Stomach (tissue), 9 donors: ENCODE measurements around the gene VWF. TPM values are rescaled to one million over a fixed set of nuclear protein-coding genes. Genes with fewer than 3 reads are reported as not detected.

Experiments used
- DNase-seq, 2 donors: peaks; one replicate each; pipeline versions ENCODE4 v3.0.0 to v3.0.0-alpha.2; 2013 to 2019
- H3K27ac ChIP-seq, 5 donors: fragments of 200-600 bp in 4 of 5; sonication (generic) in 4 of 5; one replicate each; pipeline ENCODE4 v1.5.1; 2013 to 2019; ENCODE audit warnings: mild to moderate bottlenecking in 1 of 5, moderate library complexity in 1 of 5
- H3K27me3 ChIP-seq, 3 donors: fragments of 200-600 bp; sonication (generic); one replicate each; pipeline ENCODE4 v1.5.1; 2017 to 2019; ENCODE audit warnings: mixed run types in 1 of 3
- H3K36me3 ChIP-seq, 4 donors: fragments of 200-600 bp; sonication (generic); 1 replicate in 3 of 4; 2 replicates in 1 of 4; pipeline ENCODE4 v1.5.1; 2016 to 2019
- H3K4me1 ChIP-seq, 4 donors: fragments of 200-600 bp; sonication (generic); one replicate each; pipeline ENCODE4 v1.5.1; 2016 to 2019
- H3K4me3 ChIP-seq, 4 donors: fragments of 200-600 bp; sonication (generic) in 3 of 4; one replicate each; pipeline ENCODE4 v1.5.1; 2016 to 2019; ENCODE audit warnings: mild to moderate bottlenecking in 1 of 4
- H3K9me3 ChIP-seq, 4 donors: fragments of 200-600 bp; sonication (generic); one replicate each; pipeline ENCODE4 v1.5.1; 2016 to 2019
- CTCF ChIP-seq, 7 experiments: fragments of 450-650 bp in 4 of 7; fragments of 200-600 bp in 3 of 7; sonication (generic) in 3 of 7; IDR thresholded peaks; one replicate each; pipeline ENCODE4 v1.5.1; 2016 to 2019; ENCODE audit warnings: antibody characterized with exemption in 7 of 7, control low read depth in 2 of 7, mild to moderate bottlenecking in 1 of 7
- EP300 ChIP-seq: sonication (generic); formaldehyde crosslinking; IDR thresholded peaks from one replicate; pipeline ENCODE4 v1.6.1; 2017; ENCODE audit warnings: antibody characterized with exemption
- POLR2A ChIP-seq, 4 donors: fragments of 450-650 bp; IDR thresholded peaks; one replicate each; pipeline ENCODE4 v1.6.1; 2016; ENCODE audit warnings: antibody characterized with exemption in 4 of 4, control low read depth in 2 of 4, mild to moderate bottlenecking in 1 of 4, moderate library complexity in 1 of 4
- POLR2AphosphoS5 ChIP-seq, 3 donors: sonication (generic); formaldehyde crosslinking; IDR thresholded peaks; one replicate each; pipeline ENCODE4 v1.6.1; 2016; ENCODE audit warnings: antibody characterized with exemption in 3 of 3
- WGBS, 5 donors: extraction: QIAGEN DNeasy Blood & Tissue Kit in 3 of 5; methylation state at CpG; one replicate each; pipeline versions ENCODE4 v1.1.5 to v1.1.7; 2013 to 2018; 5-methylcytosine and 5-hydroxymethylcytosine counted together
- intact Hi-C: fragments of 100-400 bp; cut with DNase I; formaldehyde crosslinking; loops from one replicate; pipeline ENCODE4 v1.15.1; 2023; ENCODE audit warnings: low total_unique reads
- polyA plus RNA-seq, 3 donors: library from polyadenylated mRNA; stranded (reverse); fragments of 200-250 nt; gene quantifications; one replicate each; pipeline ENCODE4 v1.2.3, GENCODE V29; 2013
- total RNA-seq, 5 donors: library from RNA; depleted of rRNA; stranded (reverse); fragments of >200 nt; gene quantifications; one replicate each; pipeline versions ENCODE4 v1.1.0 to v1.2.3, GENCODE V29; 2014 to 2016
- donor health status: healthy with polysubstance abuse.
- donor health status: Bipolar disorder and iron deficiency.
- donor health status: healthy.

Gene VWF
- total and polyA plus RNA-seq, 8 donors: 3.1 to 103 (median 50.2) TPM

- intact Hi-C loops: loop anchor here (10.0 kb wide), 1 partner anchor 288 kb away; no protein-coding TSS in a partner anchor
- H3K9me3 ChIP-seq: no peaks in the 10 kb centered on the region
- WGBS, 5 donors: 47 to 54% (median 51%) methylated on average over 3 of the region's 3 CpGs
- no peaks in the 10 kb centered on the region for H3K4me1 ChIP-seq
- no peak overlapping the region for H3K27ac ChIP-seq
- peaks cover 0 to 24% (median 2%) of the 10 kb centered on the region in 3 donors for H3K27me3 ChIP-seq
- no peaks in the 10 kb centered on the region for H3K36me3 ChIP-seq
- H3K4me3 ChIP-seq: no peak overlapping the region
- no peak for DNase-seq
- TF ChIP-seq EP300: no peak
- TF ChIP-seq POLR2A (IDR thresholded peaks at IDR 0.05): no peak
- TF ChIP-seq POLR2AphosphoS5 (IDR thresholded peaks at IDR 0.05): no peak
- no peak for TF ChIP-seq CTCF (IDR thresholded peaks at IDR 0.05)
Observed at GRCh38 chr12:5996459-5996858, 128.0 kb downstream of the VWF start.

DNA sequence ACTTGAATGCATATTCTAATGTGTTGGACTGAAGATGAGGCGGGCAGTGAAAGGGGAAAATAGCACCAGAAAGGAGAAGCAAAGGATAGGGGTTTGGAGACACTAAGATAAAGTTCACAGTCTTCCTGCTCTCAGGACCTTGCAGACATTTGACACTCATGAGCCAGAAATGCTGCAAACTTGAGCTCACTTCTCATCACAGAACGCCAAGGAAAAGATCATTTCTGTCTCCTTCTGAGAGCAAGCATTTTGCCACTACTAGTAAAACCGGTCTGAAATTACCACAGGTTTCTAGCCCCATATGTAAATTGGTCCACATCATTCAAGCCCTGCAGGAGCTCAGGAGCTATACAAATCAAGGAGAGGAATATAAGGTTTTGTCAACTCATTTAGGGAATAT, 134.8 kb downstream of the VWF start:
- 82 to 89% (median 83%) methylated on average over 3 of the region's 3 CpGs for WGBS, 5 donors
- Histone ChIP-seq H3K27ac (no peak overlapping the region), H3K27me3 (no peaks in the 10 kb centered on the region), H3K9me3 (no peaks in the 10 kb centered on the region), H3K36me3 (no peaks in the 10 kb centered on the region), H3K4me3 (no peak overlapping the region), H3K4me1 (peaks cover 0 to 4% (median 0%) of the 10 kb centered on the region in 4 donors)
- DNase-seq: no peak
- intact Hi-C loops: loop anchor here (2.0 to 10.0 kb wide), 2 partner anchors 49 to 295 kb away; no protein-coding TSS in a partner anchor
- no peak for TF ChIP-seq POLR2A (IDR thresholded peaks at IDR 0.05)
- no peak for TF ChIP-seq EP300
- no peak for TF ChIP-seq POLR2AphosphoS5 (IDR thresholded peaks at IDR 0.05)
- no peak for TF ChIP-seq CTCF (IDR thresholded peaks at IDR 0.05)

- no peaks in the 10 kb centered on the region for H3K36me3 ChIP-seq
- no peak overlapping the region for H3K27ac ChIP-seq
- H3K27me3 ChIP-seq: no peaks in the 10 kb centered on the region
- H3K9me3 ChIP-seq: no peaks in the 10 kb centered on the region
- H3K4me3 ChIP-seq: no peak overlapping the region
- 2 to 5% (median 3%) methylated on average over 10 of the region's 10 CpGs for WGBS, 5 donors
- peaks cover 0 to 4% (median 0%) of the 10 kb centered on the region in 4 donors for H3K4me1 ChIP-seq
- intact Hi-C loops: loop anchor here (2.0 kb wide), 1 partner anchor 50 kb away; no protein-coding TSS in a partner anchor
- DNase-seq: peak; percentile 84 to 95
- TF ChIP-seq POLR2AphosphoS5 (IDR thresholded peaks at IDR 0.05): no peak
- peak in 5 of 7 experiments; percentile 80 to 93 (median 91) for TF ChIP-seq CTCF (IDR thresholded peaks at IDR 0.05)
- no peak for TF ChIP-seq POLR2A (IDR thresholded peaks at IDR 0.05)
- no peak for TF ChIP-seq EP300
Observed at GRCh38 chr12:5988659-5989116, 135.8 kb downstream of the VWF start.

DNA sequence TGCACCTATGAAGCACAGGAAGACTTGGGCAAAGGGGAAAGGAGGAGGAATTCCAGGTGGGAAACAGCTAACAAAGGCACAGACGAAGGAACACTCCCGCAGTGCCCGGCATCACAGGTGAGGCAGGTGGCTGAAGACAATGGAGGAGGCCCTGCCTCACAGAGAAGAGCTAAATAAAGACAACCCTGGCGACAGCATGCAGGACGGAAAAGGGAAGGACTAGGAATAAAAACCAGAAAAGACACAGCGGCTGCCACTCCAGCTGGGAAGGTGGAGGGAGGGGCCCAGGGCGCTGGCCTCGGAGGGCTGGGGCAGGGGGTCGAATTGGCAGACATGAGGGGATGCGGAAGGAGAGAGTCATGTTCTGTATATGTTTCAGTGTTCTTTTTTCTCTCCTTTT, 136.4 kb downstream of the VWF start:
- H3K9me3 ChIP-seq: no peaks in the 10 kb centered on the region
- no peaks in the 10 kb centered on the region for H3K27me3 ChIP-seq
- H3K4me3 ChIP-seq: no peak overlapping the region
- no peak for TF ChIP-seq CTCF (IDR thresholded peaks at IDR 0.05)
- TF ChIP-seq POLR2AphosphoS5 (IDR thresholded peaks at IDR 0.05): no peak
- no peak for TF ChIP-seq POLR2A (IDR thresholded peaks at IDR 0.05)
- no peak for TF ChIP-seq EP300
- H3K4me1 ChIP-seq: peaks cover 0 to 4% (median 0%) of the 10 kb centered on the region in 4 donors
- H3K36me3 ChIP-seq: no peaks in the 10 kb centered on the region
- no peak for DNase-seq
- no peak overlapping the region for H3K27ac ChIP-seq
- intact Hi-C loops: loop anchor here (2.0 kb wide), 1 partner anchor 51 kb away; no protein-coding TSS in a partner anchor
- WGBS, 5 donors: 56 to 66% (median 60%) methylated on average over 10 of the region's 10 CpGs
